C4-2B (cell line): ENCODE results near the gene CDC123.
"Not testable (repeated sequence)": the region's sequence is repeated elsewhere in the genome, so short reads cannot be mapped to it uniquely, and the experiment has no call there.

Experiments used
- H3K27ac ChIP-seq: fragments of 450-650 bp; 2 replicates; pipeline ENCODE4 v1.5.1; 2017
- ZFX ChIP-seq: fragments of 450-650 bp; IDR thresholded peaks from 2 replicates; pipeline ENCODE4 v1.6.1; 2017
- TF ChIP-seq, protein P1 (sequence below): fragments of 450-650 bp; conservative IDR thresholded peaks from 2 replicates; pipeline ENCODE4 v1.5.1; 2017; ENCODE audit warnings: mild to moderate bottlenecking

Gene CDC123

GRCh38 chr10:12235796-12236195 lies 39.8 kb downstream of the CDC123 start:
- no peak overlapping the region for H3K27ac ChIP-seq
- no peak for TF ChIP-seq ZFX
- TF ChIP-seq, protein P1, sequence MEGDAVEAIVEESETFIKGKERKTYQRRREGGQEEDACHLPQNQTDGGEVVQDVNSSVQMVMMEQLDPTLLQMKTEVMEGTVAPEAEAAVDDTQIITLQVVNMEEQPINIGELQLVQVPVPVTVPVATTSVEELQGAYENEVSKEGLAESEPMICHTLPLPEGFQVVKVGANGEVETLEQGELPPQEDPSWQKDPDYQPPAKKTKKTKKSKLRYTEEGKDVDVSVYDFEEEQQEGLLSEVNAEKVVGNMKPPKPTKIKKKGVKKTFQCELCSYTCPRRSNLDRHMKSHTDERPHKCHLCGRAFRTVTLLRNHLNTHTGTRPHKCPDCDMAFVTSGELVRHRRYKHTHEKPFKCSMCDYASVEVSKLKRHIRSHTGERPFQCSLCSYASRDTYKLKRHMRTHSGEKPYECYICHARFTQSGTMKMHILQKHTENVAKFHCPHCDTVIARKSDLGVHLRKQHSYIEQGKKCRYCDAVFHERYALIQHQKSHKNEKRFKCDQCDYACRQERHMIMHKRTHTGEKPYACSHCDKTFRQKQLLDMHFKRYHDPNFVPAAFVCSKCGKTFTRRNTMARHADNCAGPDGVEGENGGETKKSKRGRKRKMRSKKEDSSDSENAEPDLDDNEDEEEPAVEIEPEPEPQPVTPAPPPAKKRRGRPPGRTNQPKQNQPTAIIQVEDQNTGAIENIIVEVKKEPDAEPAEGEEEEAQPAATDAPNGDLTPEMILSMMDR: no peak

DNA sequence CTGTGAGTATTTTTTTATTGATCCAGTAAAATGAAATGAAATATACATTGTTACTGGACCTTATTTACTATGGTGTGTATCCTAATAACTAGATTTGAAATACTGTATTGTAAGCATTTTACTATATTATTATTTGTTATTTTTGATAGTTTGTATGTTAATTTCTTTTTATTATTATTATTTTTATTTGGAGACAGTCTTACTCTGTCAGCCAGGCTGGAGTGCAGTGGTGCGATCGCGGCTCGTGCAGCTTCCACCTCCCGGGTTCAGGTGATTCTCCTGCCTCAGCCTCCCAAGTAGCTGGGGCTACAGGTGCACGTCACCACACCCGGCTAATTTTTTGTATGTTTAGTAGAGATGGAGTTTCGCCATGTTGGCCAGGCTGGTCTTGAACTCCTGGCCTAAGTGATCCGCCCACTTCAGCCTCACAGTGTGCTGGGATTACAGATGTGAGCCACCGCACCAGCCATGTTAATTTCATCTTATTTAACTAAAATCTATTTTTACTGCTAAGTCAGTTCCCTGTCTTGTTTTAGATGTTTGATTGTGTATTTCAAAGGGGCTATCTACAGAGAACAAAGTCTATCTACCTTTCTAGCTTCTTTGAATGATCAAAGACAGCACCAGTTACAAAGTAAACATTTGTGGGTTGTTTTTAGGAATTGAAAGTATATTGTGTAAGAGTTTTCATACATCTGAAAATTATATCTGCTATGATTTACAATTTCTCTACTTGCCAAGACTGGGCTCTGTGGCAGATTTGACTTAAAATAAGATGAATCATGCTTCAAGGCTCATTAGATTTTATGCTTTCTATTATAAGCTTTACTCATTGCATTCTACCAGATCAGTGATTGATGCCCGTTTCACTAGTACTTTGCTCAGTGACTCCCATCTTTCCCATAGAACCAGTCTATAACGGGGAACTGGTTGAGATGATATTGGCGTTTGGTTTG lies 41.6 kb downstream of the CDC123 start:
- no peak overlapping the region for H3K27ac ChIP-seq
- TF ChIP-seq, protein P1: no peak
- no peak for TF ChIP-seq ZFX

- H3K27ac ChIP-seq: no peak overlapping the region
- TF ChIP-seq ZFX: no peak
- TF ChIP-seq, protein P1: no peak
Measured at GRCh38 chr10:12238821-12239220, 42.8 kb downstream of the CDC123 start.

DNA sequence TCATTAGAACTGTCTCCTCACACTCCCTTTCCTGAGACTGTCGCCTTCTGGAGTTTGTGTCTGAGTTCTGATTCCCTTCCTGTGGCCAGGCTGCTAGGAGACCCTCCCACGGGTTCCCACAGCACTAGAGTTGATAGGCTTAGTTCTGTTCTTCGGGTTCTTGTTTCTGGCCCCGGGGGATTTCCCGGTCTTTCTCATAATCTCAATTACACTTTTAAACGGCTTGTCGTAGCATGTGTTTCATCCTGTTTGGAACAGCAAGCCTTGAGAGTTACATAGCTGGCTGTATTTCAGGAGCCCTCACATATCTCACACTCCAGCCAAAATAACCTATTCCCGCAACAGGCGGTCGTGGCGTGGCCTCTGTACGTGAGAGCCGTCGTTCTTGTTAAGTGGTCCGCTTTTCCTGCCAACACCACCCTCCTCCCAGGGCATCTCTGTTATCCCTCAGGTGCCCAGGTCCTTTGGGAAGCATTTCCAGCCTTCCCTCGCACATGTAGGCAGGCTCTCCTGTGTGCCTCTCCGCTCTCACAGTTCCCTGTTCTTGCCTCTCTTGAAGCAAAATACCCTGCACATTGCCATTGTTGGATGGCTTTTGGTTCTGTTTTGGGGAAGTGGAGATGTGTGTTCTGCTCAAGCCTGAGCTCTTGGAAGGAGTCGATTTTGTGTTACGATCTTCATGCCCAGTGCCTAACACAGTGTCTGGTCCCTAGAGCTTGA lies 46.0 kb downstream of the CDC123 start:
- TF ChIP-seq, protein P1: no peak
- TF ChIP-seq ZFX: no peak
- H3K27ac ChIP-seq: no peak overlapping the region

DNA sequence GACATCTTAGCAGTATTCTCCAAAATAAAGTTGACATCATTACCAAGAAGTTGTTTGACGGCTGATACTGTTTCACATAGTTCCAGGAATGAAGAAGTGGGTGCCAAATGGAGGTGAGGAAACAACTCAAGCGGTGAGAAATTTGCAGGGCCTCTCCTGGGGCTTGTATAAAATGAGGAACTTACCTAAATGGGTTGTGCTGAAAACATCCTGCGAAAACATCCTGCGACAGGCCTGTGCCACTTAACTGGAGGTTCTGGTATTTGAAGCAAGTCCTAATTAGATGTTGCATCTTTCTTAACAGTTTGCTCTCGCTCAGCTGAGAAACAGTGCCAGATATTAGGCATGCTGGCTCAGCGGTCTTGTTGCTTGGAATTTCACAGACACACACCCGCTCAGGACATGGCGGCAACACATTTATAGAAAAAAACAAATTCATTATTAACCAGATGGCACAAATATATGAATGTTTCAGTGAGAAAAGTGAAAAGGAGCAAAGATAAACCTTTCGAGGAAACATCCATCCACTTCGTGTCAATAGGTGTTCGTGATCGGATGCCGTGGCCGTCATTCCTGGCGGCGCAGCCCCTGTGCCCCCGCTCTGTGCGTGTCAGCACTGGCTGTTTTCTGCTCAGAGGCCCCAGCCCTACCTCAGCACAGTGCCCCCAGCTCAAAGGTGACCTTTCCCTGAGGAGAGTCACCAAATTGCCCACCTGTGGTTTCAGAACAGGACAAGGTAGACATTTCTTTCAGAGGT lies 48.1 kb downstream of the CDC123 start:
- no peak for TF ChIP-seq ZFX
- TF ChIP-seq, protein P1: no peak
- H3K27ac ChIP-seq: no peak overlapping the region

DNA sequence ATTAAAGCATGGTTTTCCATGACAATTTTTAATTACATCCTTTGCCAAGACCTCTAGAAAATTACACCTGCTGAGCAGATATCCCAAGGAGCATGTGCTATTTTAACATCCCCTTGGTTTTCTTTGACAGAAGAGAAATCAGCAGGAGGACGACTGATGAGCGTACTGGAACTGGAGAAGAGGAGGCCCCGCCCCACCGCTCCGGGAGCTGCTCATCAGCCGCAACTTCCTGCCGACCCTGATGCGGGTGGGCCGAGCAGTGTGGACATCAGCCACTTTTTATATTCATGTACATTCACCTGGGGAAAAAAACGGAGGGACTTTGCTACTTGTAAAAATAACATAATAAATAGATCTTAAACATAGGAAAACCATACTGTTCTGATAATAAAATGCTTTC lies 54.2 kb downstream of the CDC123 start:
- TF ChIP-seq ZFX: no peak
- TF ChIP-seq, protein P1: no peak
- H3K27ac ChIP-seq: no peak overlapping the region

DNA sequence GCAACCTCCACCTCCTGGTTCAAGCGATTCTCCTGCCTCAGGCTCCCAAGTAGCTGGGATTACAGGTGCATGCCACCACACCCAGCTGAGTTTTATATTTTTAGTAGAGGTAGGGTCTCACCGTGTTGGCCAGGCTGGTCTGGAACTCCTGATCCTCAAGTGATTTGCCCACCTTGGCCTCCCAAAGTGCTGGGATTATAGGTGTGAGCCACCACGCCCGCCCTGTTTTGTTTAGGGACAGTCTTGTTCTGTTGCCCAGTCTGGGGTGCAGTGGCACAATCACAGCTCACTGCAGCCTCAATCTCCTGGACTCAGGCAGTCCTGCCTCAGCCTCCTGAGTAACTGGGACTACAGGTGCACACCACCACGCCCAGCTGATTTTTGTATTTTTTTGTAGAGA lies 54.7 kb downstream of the CDC123 start:
- H3K27ac ChIP-seq: not testable (repeated sequence)
